ENCODE results near the gene ZNF784. TPM values are rescaled to one million over a fixed set of nuclear protein-coding genes. Genes with fewer than 3 reads are reported as not detected.

Gene ZNF784
- total and polyA plus RNA-seq, 2 of the 4 experiments (the other 2 are of a cell fraction), result 2.5 to 3.7 TPM

DNA sequence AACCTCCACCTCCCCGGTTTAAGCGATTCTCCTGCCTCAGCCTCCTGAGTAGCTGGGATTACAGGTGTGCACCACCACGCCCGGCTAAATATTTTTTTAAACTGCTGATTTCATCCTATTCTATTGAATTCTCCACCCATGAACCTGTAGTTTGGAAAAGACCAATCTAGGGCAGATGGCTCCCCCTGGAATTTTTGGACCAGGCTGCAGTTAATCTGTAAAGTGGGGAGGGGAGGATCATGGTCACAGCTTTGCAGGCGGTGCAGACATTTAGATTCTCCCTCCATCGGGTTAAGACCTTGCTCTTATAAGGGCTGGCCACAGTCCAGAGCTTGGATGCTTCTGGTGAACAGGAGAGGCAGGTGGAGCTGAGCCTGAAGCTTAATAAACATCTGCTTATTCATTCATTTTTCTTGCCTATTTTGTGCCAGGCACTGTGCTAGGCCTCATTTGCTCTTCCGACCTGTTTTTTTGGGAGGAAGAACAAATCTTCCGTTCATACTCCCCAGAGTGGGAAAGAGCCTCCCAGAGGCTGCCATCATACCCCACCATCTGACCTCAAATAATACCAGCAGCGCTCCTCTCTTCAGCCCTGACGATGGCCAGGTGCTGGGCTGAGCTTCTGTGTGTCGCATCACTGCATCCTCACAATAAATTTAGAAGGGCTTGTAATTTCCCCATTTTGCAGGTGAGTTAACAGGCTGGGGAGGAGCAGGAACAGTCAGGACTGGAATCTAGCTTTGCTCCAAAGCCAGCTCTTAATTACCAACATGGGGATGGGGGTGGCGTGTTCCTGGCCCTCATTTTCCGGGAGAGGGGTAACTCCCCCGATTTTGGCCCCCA lies 22.7 kb upstream of the ZNF784 start (continued):
- TF ChIP-seq RCOR1 (IDR thresholded peaks at IDR 0.05; ENCODE audit: insufficient replicate concordance, low read length), result no peak
- TF ChIP-seq POLR2A (IDR thresholded peaks at IDR 0.05; ENCODE audit: low read depth, low read length), result no peak
- TF ChIP-seq CHD1 (IDR thresholded peaks at IDR 0.05; ENCODE audit: low read depth, low read length), result no peak

- H3K9me1 ChIP-seq (ENCODE audit: insufficient read depth, low read length), result no peaks in the 10 kb centered on the region
- no CpG with 5 or more reads among the region's 5 CpGs for WGBS, 2 experiments (ENCODE audit: extremely low coverage in 2 of 2, insufficient read length in 1 of 2)
- no peak overlapping the region for H2BK20ac ChIP-seq (ENCODE audit: low read depth, low read length)
- DNase-seq, result no peak
- no peak overlapping the region for H4K8ac ChIP-seq (ENCODE audit: low read depth in 2 of 2, low read length in 2 of 2)
- no peak overlapping the region for H4K5ac ChIP-seq (ENCODE audit: low read depth, low read length)
- H3K23ac ChIP-seq (ENCODE audit: low read depth, low read length), result no peak overlapping the region
- no TSS peak for BruUV-seq (replicated peaks)
- no peak overlapping the region for H4K91ac ChIP-seq (ENCODE audit: insufficient read depth, low read depth, low read length)
- H3K4me2 ChIP-seq (ENCODE audit: low read depth, low read length), result no peak overlapping the region
- H2BK15ac ChIP-seq (ENCODE audit: low read depth, low read length), result no peak overlapping the region
- H2AFZ ChIP-seq (replicated peaks; ENCODE audit: low read length, poor library complexity), result no peak overlapping the region
- H3K27me3 ChIP-seq (ENCODE audit: control insufficient read depth, insufficient read depth, low read length), result no peaks in the 10 kb centered on the region
- dilution Hi-C loops (cut with HindIII; ENCODE audit: low sequenced_read_pairs, unreplicated experiment), result no loop called here
- peaks cover 27 to 68% of the 10 kb centered on the region in 2 experiments for H3K79me1 ChIP-seq (ENCODE audit: low read depth in 1 of 2, low read length in 2 of 2)
- peaks cover 14% of the 10 kb centered on the region for H3K4me1 ChIP-seq (ENCODE audit: control insufficient read depth, insufficient read depth, low read length)
- H2BK120ac ChIP-seq (ENCODE audit: low read depth, low read length), result no peak overlapping the region
- no peak overlapping the region for H3K27ac ChIP-seq (ENCODE audit: insufficient read depth, low read length)
- no peak overlapping the region for H2AK5ac ChIP-seq (ENCODE audit: low read depth, low read length)
- no peak overlapping the region for H2BK5ac ChIP-seq (ENCODE audit: low read depth, low read length, poor library complexity, severe bottlenecking)
- H3K9ac ChIP-seq (ENCODE audit: low read depth, low read length), result no peak overlapping the region
- H4K20me1 ChIP-seq (ENCODE audit: insufficient read depth, low read length), result no peaks in the 10 kb centered on the region
- intact Hi-C loops (cut with micrococcal nuclease), result no loop called here
- ChIA-PET POLR2A (ENCODE audit: unreplicated experiment) (interaction anchor here (0.6 kb wide), 1 partner anchor 32 kb away, joined by 3 read pairs; no protein-coding TSS in a partner anchor), CTCF (no interaction called here)
- H2AK9ac ChIP-seq (replicated peaks; ENCODE audit: low read depth, low read length, poor library complexity), result peak overlapping the region; percentile 61
- no peak overlapping the region for H3K56ac ChIP-seq (ENCODE audit: extremely low read depth, insufficient read depth, low read length)
- no peak overlapping the region for H3K14ac ChIP-seq (replicated peaks; ENCODE audit: low read depth, low read length)
- ATAC-seq (ENCODE audit: low read depth), result no peak
- no peak overlapping the region for H3K18ac ChIP-seq (ENCODE audit: low read depth, low read length)
- no peak overlapping the region for H3K4me3 ChIP-seq (ENCODE audit: insufficient read depth, low read depth, low read length)
- H3K4ac ChIP-seq (ENCODE audit: low read depth, low read length), result no peak overlapping the region
- peaks cover 14% of the 10 kb centered on the region for H3K36me3 ChIP-seq (ENCODE audit: control insufficient read depth, insufficient read depth, low read length)
- H3K9me3 ChIP-seq (ENCODE audit: control insufficient read depth, insufficient read depth, low read length), result no peaks in the 10 kb centered on the region
- in situ Hi-C loops (cut with MboI; ENCODE audit: low sequenced_read_pairs), result loop anchor here (25.0 kb wide), 2 partner anchors 358 to 533 kb away; partner anchors contain the start of genes BRSK1, HSPBP1 and PPP1R12C
- TF ChIP-seq CHD1 (IDR thresholded peaks at IDR 0.05; ENCODE audit: low read depth, low read length) (no peak), MXI1 (IDR thresholded peaks at IDR 0.05; ENCODE audit: borderline replicate concordance, low read depth, low read length) (no peak), NFE2L2 (IDR thresholded peaks at IDR 0.05; ENCODE audit: low read depth, low read length) (no peak), MAZ (IDR thresholded peaks at IDR 0.05; ENCODE audit: borderline replicate concordance, low read depth, low read length) (no peak), RCOR1 (IDR thresholded peaks at IDR 0.05; ENCODE audit: insufficient replicate concordance, low read length) (no peak), BHLHE40 (IDR thresholded peaks at IDR 0.05; ENCODE audit: low read depth, low read length) (no peak), RFX5 (IDR thresholded peaks at IDR 0.05; ENCODE audit: low read depth, low read length) (no peak), MAFK (IDR thresholded peaks at IDR 0.05; ENCODE audit: low read depth, low read length) (no peak), FOS (IDR thresholded peaks at IDR 0.05; ENCODE audit: low read depth, low read length) (no peak), CEBPB (IDR thresholded peaks at IDR 0.05; ENCODE audit: low read depth, low read length) (no peak), SMC3 (IDR thresholded peaks at IDR 0.05; ENCODE audit: low read depth, low read length) (no peak)
- TF ChIP-seq, protein P1, sequence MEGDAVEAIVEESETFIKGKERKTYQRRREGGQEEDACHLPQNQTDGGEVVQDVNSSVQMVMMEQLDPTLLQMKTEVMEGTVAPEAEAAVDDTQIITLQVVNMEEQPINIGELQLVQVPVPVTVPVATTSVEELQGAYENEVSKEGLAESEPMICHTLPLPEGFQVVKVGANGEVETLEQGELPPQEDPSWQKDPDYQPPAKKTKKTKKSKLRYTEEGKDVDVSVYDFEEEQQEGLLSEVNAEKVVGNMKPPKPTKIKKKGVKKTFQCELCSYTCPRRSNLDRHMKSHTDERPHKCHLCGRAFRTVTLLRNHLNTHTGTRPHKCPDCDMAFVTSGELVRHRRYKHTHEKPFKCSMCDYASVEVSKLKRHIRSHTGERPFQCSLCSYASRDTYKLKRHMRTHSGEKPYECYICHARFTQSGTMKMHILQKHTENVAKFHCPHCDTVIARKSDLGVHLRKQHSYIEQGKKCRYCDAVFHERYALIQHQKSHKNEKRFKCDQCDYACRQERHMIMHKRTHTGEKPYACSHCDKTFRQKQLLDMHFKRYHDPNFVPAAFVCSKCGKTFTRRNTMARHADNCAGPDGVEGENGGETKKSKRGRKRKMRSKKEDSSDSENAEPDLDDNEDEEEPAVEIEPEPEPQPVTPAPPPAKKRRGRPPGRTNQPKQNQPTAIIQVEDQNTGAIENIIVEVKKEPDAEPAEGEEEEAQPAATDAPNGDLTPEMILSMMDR (conservative IDR thresholded peaks at IDR 0.05; ENCODE audit: low read depth, low read length), result no peak
- TF ChIP-seq, protein P2, sequence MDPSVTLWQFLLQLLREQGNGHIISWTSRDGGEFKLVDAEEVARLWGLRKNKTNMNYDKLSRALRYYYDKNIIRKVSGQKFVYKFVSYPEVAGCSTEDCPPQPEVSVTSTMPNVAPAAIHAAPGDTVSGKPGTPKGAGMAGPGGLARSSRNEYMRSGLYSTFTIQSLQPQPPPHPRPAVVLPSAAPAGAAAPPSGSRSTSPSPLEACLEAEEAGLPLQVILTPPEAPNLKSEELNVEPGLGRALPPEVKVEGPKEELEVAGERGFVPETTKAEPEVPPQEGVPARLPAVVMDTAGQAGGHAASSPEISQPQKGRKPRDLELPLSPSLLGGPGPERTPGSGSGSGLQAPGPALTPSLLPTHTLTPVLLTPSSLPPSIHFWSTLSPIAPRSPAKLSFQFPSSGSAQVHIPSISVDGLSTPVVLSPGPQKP (IDR thresholded peaks at IDR 0.05; ENCODE audit: borderline replicate concordance, low read depth, low read length), result no peak
These were observed 21.1 kb upstream of the ZNF784 start for GRCh38 chr19:55645512-55645881.

Data from IMR-90 (cell line).